IMR-90 (cell line): ENCODE data around the gene ARPC5. TPM values are rescaled to one million over a fixed set of nuclear protein-coding genes. Genes with fewer than 3 reads are reported as not detected.

ENCODE experiments used
- ATAC-seq: fragments of 200-7000 bp; cut with Tn5 transposase; 2 replicates; pipeline ENCODE4 v1.9.1; 2020; ENCODE audit warnings: low read depth, mild to moderate bottlenecking, moderate library complexity
- BruUV-seq: library from RNA; stranded (reverse); fragments of 400-500 nt; replicated peaks from 2 replicates; lab custom pipeline; 2021; lab: Mats Ljungman, UMichigan
- CTCF ChIA-PET: fragments of 300-600 bp; formaldehyde crosslinking; extraction: SDS; loops from one replicate; lab custom pipeline; 2021; ENCODE audit warnings: antibody characterized with exemption; lab: Yijun Ruan, JAX
- POLR2A ChIA-PET: fragments of 300-600 bp; sonication (Branson Sonifier 250); formaldehyde crosslinking; loops from one replicate; lab custom pipeline; 2022; ENCODE audit warnings: antibody characterized with exemption; ENCODE audit not compliant: unreplicated experiment; lab: Charles Lee
- DNase-seq: peaks from one replicate; pipeline ENCODE4 v3.0.0; 2013
- H2AFZ ChIP-seq: replicated peaks from 2 replicates; pipeline ENCODE3; 2013; ENCODE audit warnings: low read length, mild to moderate bottlenecking; ENCODE audit not compliant: poor library complexity
- H2AK5ac ChIP-seq: 2 replicates; pipeline ENCODE4 v1.6.1; 2013; ENCODE audit warnings: low read depth, low read length, inconsistent platforms
- H2AK9ac ChIP-seq: replicated peaks from 2 replicates; pipeline ENCODE3; 2013; ENCODE audit warnings: mild to moderate bottlenecking, low read depth, low read length, moderate library complexity; ENCODE audit not compliant: poor library complexity
- H2BK120ac ChIP-seq: 2 replicates; pipeline ENCODE4 v1.6.1; 2013; ENCODE audit warnings: low read depth, low read length, inconsistent platforms
- H2BK15ac ChIP-seq: 3 replicates; pipeline ENCODE4 v1.6.1; 2013; ENCODE audit warnings: low read depth, low read length, inconsistent platforms
- H2BK20ac ChIP-seq: 2 replicates; pipeline ENCODE4 v1.6.1; 2013; ENCODE audit warnings: low read depth, mild to moderate bottlenecking, inconsistent platforms, low read length, moderate library complexity
- H2BK5ac ChIP-seq: 2 replicates; pipeline ENCODE4 v1.6.1; 2013; ENCODE audit warnings: mild to moderate bottlenecking, low read depth, low read length, inconsistent platforms; ENCODE audit not compliant: poor library complexity, severe bottlenecking
- H3K14ac ChIP-seq: replicated peaks from 2 replicates; pipeline ENCODE4 v1.6.1; 2013; ENCODE audit warnings: low read depth, low read length, inconsistent platforms
- H3K18ac ChIP-seq: 2 replicates; pipeline ENCODE4 v1.6.1; 2013; ENCODE audit warnings: low read depth, low read length, control low read depth
- H3K23ac ChIP-seq: 2 replicates; pipeline ENCODE4 v1.6.1; 2013; ENCODE audit warnings: low read depth, low read length, inconsistent platforms
- H3K27ac ChIP-seq: 2 replicates; pipeline ENCODE4 v1.5.1; 2013; ENCODE audit warnings: mild to moderate bottlenecking, control low read depth, low read length; ENCODE audit not compliant: insufficient read depth
- H3K27me3 ChIP-seq: 2 replicates; pipeline ENCODE4 v1.6.1; 2013; ENCODE audit warnings: low read length; ENCODE audit not compliant: control insufficient read depth, insufficient read depth
- H3K36me3 ChIP-seq: 2 replicates; pipeline ENCODE4 v1.6.1; 2013; ENCODE audit warnings: low read length, mixed read lengths; ENCODE audit not compliant: control insufficient read depth, insufficient read depth
- H3K4ac ChIP-seq: 2 replicates; pipeline ENCODE4 v1.6.1; 2013; ENCODE audit warnings: low read depth, low read length, inconsistent platforms
- H3K4me1 ChIP-seq: 2 replicates; pipeline ENCODE4 v1.6.1; 2013; ENCODE audit warnings: low read length, mixed read lengths; ENCODE audit not compliant: control insufficient read depth, insufficient read depth
- H3K4me2 ChIP-seq: 2 replicates; pipeline ENCODE4 v1.6.1; 2013; ENCODE audit warnings: low read depth, mild to moderate bottlenecking, control low read depth, low read length, moderate library complexity
- H3K4me3 ChIP-seq: 2 replicates; pipeline ENCODE4 v1.5.1; 2013; ENCODE audit warnings: low read depth, mild to moderate bottlenecking, control low read depth, low read length, moderate library complexity; ENCODE audit not compliant: insufficient read depth
- H3K56ac ChIP-seq: 2 replicates; pipeline ENCODE4 v1.6.1; 2013; ENCODE audit warnings: low read length, inconsistent platforms; ENCODE audit not compliant: insufficient read depth; ENCODE audit errors: extremely low read depth
- H3K79me1 ChIP-seq, 2 experiments: 2 replicates each; pipeline ENCODE4 v1.6.1; 2013; ENCODE audit warnings: low read length in 2 of 2, inconsistent platforms in 1 of 2, low read depth in 1 of 2
- H3K9ac ChIP-seq: 2 replicates; pipeline ENCODE4 v1.6.1; 2013; ENCODE audit warnings: low read depth, low read length, control low read depth
- H3K9me1 ChIP-seq: 2 replicates; pipeline ENCODE4 v1.6.1; 2013; ENCODE audit warnings: low read length, inconsistent platforms; ENCODE audit not compliant: insufficient read depth
- H3K9me3 ChIP-seq: 2 replicates; pipeline ENCODE4 v1.6.1; 2013; ENCODE audit warnings: low read length; ENCODE audit not compliant: control insufficient read depth, insufficient read depth
- H4K20me1 ChIP-seq: 2 replicates; pipeline ENCODE4 v1.6.1; 2013; ENCODE audit warnings: low read length, inconsistent platforms; ENCODE audit not compliant: insufficient read depth
- H4K5ac ChIP-seq: 2 replicates; pipeline ENCODE4 v1.6.1; 2013; ENCODE audit warnings: mild to moderate bottlenecking, low read depth, low read length, control low read depth
- H4K8ac ChIP-seq, 2 experiments: 2 replicates each; pipeline ENCODE4 v1.6.1; 2013; ENCODE audit warnings: low read depth in 2 of 2, low read length in 2 of 2, control low read depth in 1 of 2, inconsistent platforms in 1 of 2
- H4K91ac ChIP-seq: 2 replicates; pipeline ENCODE4 v1.6.1; 2013; ENCODE audit warnings: low read depth, low read length, inconsistent platforms; ENCODE audit not compliant: insufficient read depth
- BHLHE40 ChIP-seq: fragments of 150-350 bp; IDR thresholded peaks from 2 replicates; pipeline ENCODE4 v1.6.1; 2016; ENCODE audit warnings: mild to moderate bottlenecking, low read depth, low read length
- CEBPB ChIP-seq: IDR thresholded peaks from 2 replicates; pipeline ENCODE4 v1.6.1; 2012; ENCODE audit warnings: low read depth, low read length, improper control_type of control experiment
- CHD1 ChIP-seq: IDR thresholded peaks from 2 replicates; pipeline ENCODE4 v1.6.1; 2012; ENCODE audit warnings: low read depth, low read length, improper control_type of control experiment
- CTCF ChIP-seq: conservative IDR thresholded peaks from 2 replicates; pipeline ENCODE4 v1.5.1; 2012; ENCODE audit warnings: mild to moderate bottlenecking, low read depth, low read length, improper control_type of control experiment
- ELK1 ChIP-seq: fragments of 150-350 bp; IDR thresholded peaks from 2 replicates; pipeline ENCODE4 v1.6.1; 2016; ENCODE audit warnings: low read depth, mild to moderate bottlenecking, low read length, moderate library complexity, borderline replicate concordance
- FOS ChIP-seq: fragments of 150-350 bp; IDR thresholded peaks from 2 replicates; pipeline ENCODE4 v1.6.1; 2016; ENCODE audit warnings: low read depth, low read length
- MAFK ChIP-seq: IDR thresholded peaks from 2 replicates; pipeline ENCODE4 v1.6.1; 2012; ENCODE audit warnings: low read depth, low read length, improper control_type of control experiment
- MAZ ChIP-seq: IDR thresholded peaks from 2 replicates; pipeline ENCODE4 v1.6.1; 2012; ENCODE audit warnings: low read depth, mild to moderate bottlenecking, low read length, improper control_type of control experiment, moderate library complexity, borderline replicate concordance
- MXI1 ChIP-seq: IDR thresholded peaks from 2 replicates; pipeline ENCODE4 v1.6.1; 2012; ENCODE audit warnings: low read depth, mild to moderate bottlenecking, low read length, moderate library complexity, borderline replicate concordance
- NFE2L2 ChIP-seq: fragments of 150-350 bp; IDR thresholded peaks from 2 replicates; pipeline ENCODE4 v1.6.1; 2016; ENCODE audit warnings: low read depth, mild to moderate bottlenecking, low read length
- RCOR1 ChIP-seq: IDR thresholded peaks from 2 replicates; pipeline ENCODE4 v1.6.1; 2012; ENCODE audit warnings: mild to moderate bottlenecking, low read length, improper control_type of control experiment; ENCODE audit not compliant: insufficient replicate concordance
- RFX5 ChIP-seq: IDR thresholded peaks from 2 replicates; pipeline ENCODE4 v1.8.0; 2012; ENCODE audit warnings: low read depth, mild to moderate bottlenecking, low read length, moderate library complexity
- SMC3 ChIP-seq: fragments of 150-350 bp; IDR thresholded peaks from 2 replicates; pipeline ENCODE4 v1.6.1; 2016; ENCODE audit warnings: low read depth, mild to moderate bottlenecking, antibody characterized with exemption, low read length, moderate library complexity
- USF2 ChIP-seq: fragments of 150-350 bp; IDR thresholded peaks from 2 replicates; pipeline ENCODE4 v1.6.1; 2017; ENCODE audit warnings: mild to moderate bottlenecking, antibody characterized with exemption, low read length, low read depth
- WGBS, 2 experiments: methylation state at CpG; one replicate each; pipeline versions ENCODE4 v1.1.5 to v1.1.7; 2013; ENCODE audit warnings: missing lambda C conversion rate in 2 of 2; ENCODE audit not compliant: insufficient read length in 1 of 2; ENCODE audit errors: extremely low coverage in 2 of 2; 5-methylcytosine and 5-hydroxymethylcytosine counted together
- dilution Hi-C: fragments of 300-500 bp; cut with HindIII; formaldehyde crosslinking; loops from one replicate; pipeline ENCODE4 v1.14.3; 2018; ENCODE audit warnings: low sequenced_read_pairs; ENCODE audit not compliant: unreplicated experiment
- in situ Hi-C: fragments of 300-500 bp; cut with MboI; formaldehyde crosslinking; loops from 3 replicates; pipeline ENCODE4 v1.14.3; 2019; ENCODE audit warnings: low sequenced_read_pairs, inconsistent platforms, mixed read lengths
- intact Hi-C: fragments of 100-400 bp; cut with micrococcal nuclease; formaldehyde crosslinking; loops from 2 replicates; pipeline ENCODE4 v1.10.0; 2022
- polyA plus RNA-seq, 3 experiments: library from polyadenylated mRNA; depleted of rRNA; stranded (reverse); fragments of >200 nt; gene quantifications; 2 replicates each; pipeline ENCODE4 v1.2.3, GENCODE V29; 2012; ENCODE audit warnings: low replicate concordance in 1 of 3
- total RNA-seq: library from RNA; depleted of rRNA; stranded (reverse); fragments of >200 nt; gene quantifications from 2 replicates; pipeline ENCODE4 v1.2.3, GENCODE V29; 2012

ARPC5 gene
- total and polyA plus RNA-seq, 2 of the 4 experiments (the other 2 are of a cell fraction) = 132 to 212 TPM

- H4K5ac ChIP-seq = no peak overlapping the region
- POLR2A ChIA-PET = no interaction called here
- H2BK20ac ChIP-seq = no peak overlapping the region
- no peak overlapping the region for H2AFZ ChIP-seq
- H3K27ac ChIP-seq = no peak overlapping the region
- H2BK5ac ChIP-seq = no peak overlapping the region
- no peak overlapping the region for H2AK5ac ChIP-seq
- H3K4me1 ChIP-seq = no peaks in the 10 kb centered on the region
- no peak overlapping the region for H3K9ac ChIP-seq
- no peaks in the 10 kb centered on the region for H3K9me3 ChIP-seq
- CTCF ChIA-PET = no interaction called here
- no peak overlapping the region for H3K4me2 ChIP-seq
- H3K9me1 ChIP-seq = no peaks in the 10 kb centered on the region
- no TSS peak for BruUV-seq
- no peak overlapping the region for H2BK120ac ChIP-seq
- H4K91ac ChIP-seq = no peak overlapping the region
- ATAC-seq (no peak), DNase-seq (no peak)
- no peaks in the 10 kb centered on the region for H3K79me1 ChIP-seq
- H3K18ac ChIP-seq = no peak overlapping the region
- in situ Hi-C loops = no loop called here
- H4K8ac ChIP-seq = no peak overlapping the region
- H3K27me3 ChIP-seq = peaks cover 6% of the 10 kb centered on the region
- no peak overlapping the region for H3K14ac ChIP-seq
- H3K4me3 ChIP-seq = no peak overlapping the region
- TF ChIP-seq BHLHE40 (no peak), USF2 (no peak), MXI1 (no peak), NFE2L2 (no peak), MAZ (no peak), CHD1 (no peak), ELK1 (no peak), RCOR1 (no peak), CTCF (no peak), RFX5 (no peak), FOS (no peak), SMC3 (no peak), CEBPB (no peak), MAFK (no peak)
- no peak overlapping the region for H2BK15ac ChIP-seq
- H3K56ac ChIP-seq = no peak overlapping the region
- H2AK9ac ChIP-seq = no peak overlapping the region
- WGBS, 2 experiments = 83% methylated on average over 1 of the region's 8 CpGs; no CpG with 5 or more reads in 1 of the 2 experiments
- H3K23ac ChIP-seq = no peak overlapping the region
- dilution Hi-C loops = no loop called here
- intact Hi-C loops = no loop called here
- no peaks in the 10 kb centered on the region for H3K36me3 ChIP-seq
- no peaks in the 10 kb centered on the region for H4K20me1 ChIP-seq
- no peak overlapping the region for H3K4ac ChIP-seq
Observed at GRCh38 chr1:183576537-183576936, 59.0 kb downstream of the ARPC5 start.
